Stimulated activated CD4-positive, alpha-beta T cell treated with anti-CD3 and anti-CD28 coated beads, Interleukin-1b, Interleukin-23, amount 100 ng/mL, for 4 hours (primary cell): Measurements from ENCODE around the gene EXOSC6.
A peak's percentile ranks its signal among the peaks of the same experiment; 100 is the strongest.
"Not testable (repeated sequence)": the region's sequence is repeated elsewhere in the genome, so short reads cannot be mapped to it uniquely, and the experiment has no call there.

ENCODE experiments used
- DNase-seq, 2 donors: peaks; one replicate each; pipeline ENCODE4 v3.0.0-alpha.2; 2020; ENCODE audit warnings: low read depth in 2 of 2

Gene EXOSC6

GRCh38 chr16:70254965-70255286, 3.2 kb upstream of the EXOSC6 start:
- no peak for DNase-seq

GRCh38 chr16:70254180-70254964, 2.6 kb upstream of the EXOSC6 start:
- DNase-seq: no peak

GRCh38 chr16:70253291-70254106, 1.8 kb upstream of the EXOSC6 start:
- DNase-seq: no peak

- DNase-seq: no peak
Observed at GRCh38 chr16:70252355-70252988, 732 bp upstream of the EXOSC6 start.

GRCh38 chr16:70250748-70251628, 752 bp downstream of the EXOSC6 start:
- peak; percentile 7 to 32 for DNase-seq

GRCh38 chr16:70249697-70250096, 2.0 kb downstream of the EXOSC6 start:
- DNase-seq: not testable (repeated sequence)

GRCh38 chr16:70238773-70239172, 13.0 kb downstream of the EXOSC6 start:
- not testable (repeated sequence) for DNase-seq

GRCh38 chr16:70231831-70232230, 19.9 kb downstream of the EXOSC6 start:
- not testable (repeated sequence) for DNase-seq

- DNase-seq: not testable (repeated sequence)
Observed at GRCh38 chr16:70226024-70226423, 25.7 kb downstream of the EXOSC6 start.

- DNase-seq: not testable (repeated sequence)
Observed at GRCh38 chr16:70225430-70225829, 26.3 kb downstream of the EXOSC6 start.

- DNase-seq: not testable (repeated sequence)
Observed at GRCh38 chr16:70224645-70225044, 27.1 kb downstream of the EXOSC6 start.

- DNase-seq: not testable (repeated sequence)
Observed at GRCh38 chr16:70223971-70224513, 27.7 kb downstream of the EXOSC6 start.

GRCh38 chr16:70223216-70223615, 28.5 kb downstream of the EXOSC6 start:
- DNase-seq: not testable (repeated sequence)

GRCh38 chr16:70222574-70222973, 29.2 kb downstream of the EXOSC6 start:
- DNase-seq: not testable (repeated sequence)

GRCh38 chr16:70218586-70218985, 33.2 kb downstream of the EXOSC6 start:
- DNase-seq: not testable (repeated sequence)

- DNase-seq: not testable (repeated sequence)
Observed at GRCh38 chr16:70206382-70206781, 45.4 kb downstream of the EXOSC6 start.

- not testable (repeated sequence) for DNase-seq
Observed at GRCh38 chr16:70204668-70205405, 46.9 kb downstream of the EXOSC6 start.

GRCh38 chr16:70204010-70204409, 47.7 kb downstream of the EXOSC6 start:
- DNase-seq: not testable (repeated sequence)

GRCh38 chr16:70203508-70203907, 48.2 kb downstream of the EXOSC6 start:
- DNase-seq: not testable (repeated sequence)

- DNase-seq: not testable (repeated sequence)
Observed at GRCh38 chr16:70200063-70200462, 51.7 kb downstream of the EXOSC6 start.
